Measurements from ENCODE around the gene QPCTL.

GRCh38 chr19:45653634-45654033 is 38.8 kb upstream of the QPCTL start:
- TF ChIP-seq CTCF (conservative IDR thresholded peaks at IDR 0.05 in 1 of 2, IDR thresholded peaks at IDR 0.05 in 1 of 2; ENCODE audit: extremely low read depth in 1 of 2, insufficient read depth in 1 of 2, low read depth in 1 of 2, low read length in 2 of 2), result no peak
- TF ChIP-seq EZH2 (IDR thresholded peaks at IDR 0.05; ENCODE audit: borderline replicate concordance, low read length), result no peak
